Natural killer cell (primary cell): ENCODE results near the gene EPB41L3. TPM values are rescaled to one million over a fixed set of nuclear protein-coding genes. Genes with fewer than 3 reads are reported as not detected.

Source experiments
- ATAC-seq, 3 donors: fragments of 150-1000 bp in 2 of 3; fragments of 200-7000 bp in 1 of 3; cut with Tn5 transposase; 1 replicate in 1 of 3; 2 replicates in 2 of 3; pipeline ENCODE4 v1.10.0; 2021; ENCODE audit warnings: mild to moderate bottlenecking in 2 of 3, moderate library complexity in 2 of 3
- DNase-seq, 2 donors: peaks; one replicate each; pipeline versions ENCODE4 v3.0.0 to v3.0.0-alpha.2; 2013 to 2021; ENCODE audit warnings: mixed read lengths in 1 of 2
- H3K27ac ChIP-seq: one replicate; pipeline ENCODE4 v1.5.1; 2013; ENCODE audit warnings: mild to moderate bottlenecking, low read length
- H3K27me3 ChIP-seq: one replicate; pipeline ENCODE4 v1.6.1; 2013; ENCODE audit warnings: low read length; ENCODE audit not compliant: control insufficient read depth, insufficient read depth
- H3K36me3 ChIP-seq: one replicate; pipeline ENCODE4 v1.6.1; 2013; ENCODE audit warnings: low read length; ENCODE audit not compliant: control insufficient read depth, insufficient read depth
- H3K4me1 ChIP-seq: one replicate; pipeline ENCODE4 v1.6.1; 2013; ENCODE audit warnings: low read length; ENCODE audit not compliant: control insufficient read depth, insufficient read depth
- H3K4me3 ChIP-seq: one replicate; pipeline ENCODE4 v1.5.1; 2013; ENCODE audit warnings: low read length
- H3K9me3 ChIP-seq: one replicate; pipeline ENCODE4 v1.6.1; 2013; ENCODE audit warnings: low read length; ENCODE audit not compliant: control insufficient read depth, insufficient read depth
- H3K27ac Mint-ChIP-seq, 2 donors: one replicate each; pipeline ENCODE4 v1.8.0; 2022; ENCODE audit warnings: mild to moderate bottlenecking in 2 of 2, mixed read lengths in 2 of 2, moderate library complexity in 1 of 2
- H3K27me3 Mint-ChIP-seq, 2 donors: one replicate each; pipeline ENCODE4 v1.8.0; 2022; ENCODE audit warnings: low read depth in 2 of 2, mixed read lengths in 2 of 2
- H3K36me3 Mint-ChIP-seq: one replicate; pipeline ENCODE4 v1.8.0; 2022; ENCODE audit warnings: mixed read lengths
- H3K4me1 Mint-ChIP-seq, 2 donors: one replicate each; pipeline ENCODE4 v1.8.0; 2022; ENCODE audit warnings: mixed read lengths in 2 of 2
- H3K4me3 Mint-ChIP-seq: one replicate; pipeline ENCODE4 v1.8.0; 2022; ENCODE audit warnings: mild to moderate bottlenecking, moderate library complexity, mixed read lengths
- H3K9me3 Mint-ChIP-seq, 2 donors: one replicate each; pipeline ENCODE4 v1.8.0; 2022; ENCODE audit warnings: mixed read lengths in 2 of 2
- WGBS: methylation state at CpG from one replicate; pipeline ENCODE4 v1.1.7; 2013; ENCODE audit warnings: missing lambda C conversion rate; ENCODE audit not compliant: insufficient coverage; 5-methylcytosine and 5-hydroxymethylcytosine counted together
- intact Hi-C: fragments of 100-400 bp; cut with micrococcal nuclease; formaldehyde crosslinking; loops from one replicate; pipeline ENCODE4 v1.14.2; 2022
- total RNA-seq, 4 donors: library from RNA; stranded (reverse); fragments of 120-200 nt in 1 of 4; gene quantifications; one replicate each; pipeline versions ENCODE4 v1.2.3 to v1.2.4, GENCODE V29; 2013 to 2022
- TF ChIP-seq, protein P1 (sequence below): fragments of 200-600 bp; IDR thresholded peaks from one replicate; pipeline ENCODE4 v1.8.0; 2022; ENCODE audit warnings: antibody characterized with exemption

EPB41L3 gene
- total RNA-seq, 3 donors from 2014 or later (not counting 1 experiment from before 2014, with no cell fraction given), result 3.3 to 6.0 (median 4.4) TPM

DNA sequence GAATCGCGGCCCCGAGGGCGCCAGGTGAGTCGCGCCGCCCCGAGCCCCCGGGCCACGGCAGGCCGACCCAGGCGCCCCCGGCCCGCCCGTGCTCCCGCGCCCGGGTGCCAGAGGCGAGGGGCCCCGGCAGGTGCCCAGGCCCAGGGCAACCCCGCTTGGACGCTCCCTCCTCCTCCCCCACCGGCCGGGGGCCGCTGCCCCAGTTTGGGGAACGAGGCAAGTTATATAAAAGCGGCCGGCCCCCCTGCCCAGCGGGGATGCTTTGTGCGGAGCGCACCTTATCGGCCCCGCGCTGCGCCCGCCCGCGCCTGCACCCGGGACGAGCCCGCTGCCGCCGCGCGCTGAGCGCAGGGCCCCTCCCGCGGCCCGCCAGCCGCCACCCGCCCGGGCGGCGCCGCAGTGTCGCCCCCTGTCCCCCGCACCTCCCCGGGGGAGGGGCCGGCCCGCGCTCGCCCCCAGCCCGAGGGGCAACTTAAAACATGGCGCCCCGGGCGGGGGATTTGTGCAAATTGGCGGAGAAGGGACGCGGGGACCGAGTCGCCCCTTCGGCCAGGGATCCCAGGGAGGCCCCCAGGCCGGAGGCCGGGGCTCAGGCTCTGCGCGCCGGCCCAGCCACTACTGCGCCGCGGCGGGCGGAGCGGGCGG is 639 bp downstream of the EPB41L3 start:
- H3K4me3 Mint-ChIP-seq, result no peak overlapping the region
- H3K36me3 ChIP-seq, result no peaks in the 10 kb centered on the region
- peaks cover 35 to 61% of the 10 kb centered on the region in 2 donors for H3K27me3 Mint-ChIP-seq
- no peaks in the 10 kb centered on the region for H3K4me1 ChIP-seq
- ATAC-seq, result no peak
- H3K27me3 ChIP-seq, result peaks cover 2% of the 10 kb centered on the region
- no peak overlapping the region for H3K27ac ChIP-seq
- H3K36me3 Mint-ChIP-seq, result no peaks in the 10 kb centered on the region
- intact Hi-C loops, result no loop called here
- H3K27ac Mint-ChIP-seq, result no peak overlapping the region
- no peaks in the 10 kb centered on the region for H3K9me3 ChIP-seq
- no peak overlapping the region for H3K4me3 ChIP-seq
- H3K4me1 Mint-ChIP-seq, result no peaks in the 10 kb centered on the region
- WGBS, result 2% methylated on average over 84 of the region's 84 CpGs
- TF ChIP-seq, protein P1, sequence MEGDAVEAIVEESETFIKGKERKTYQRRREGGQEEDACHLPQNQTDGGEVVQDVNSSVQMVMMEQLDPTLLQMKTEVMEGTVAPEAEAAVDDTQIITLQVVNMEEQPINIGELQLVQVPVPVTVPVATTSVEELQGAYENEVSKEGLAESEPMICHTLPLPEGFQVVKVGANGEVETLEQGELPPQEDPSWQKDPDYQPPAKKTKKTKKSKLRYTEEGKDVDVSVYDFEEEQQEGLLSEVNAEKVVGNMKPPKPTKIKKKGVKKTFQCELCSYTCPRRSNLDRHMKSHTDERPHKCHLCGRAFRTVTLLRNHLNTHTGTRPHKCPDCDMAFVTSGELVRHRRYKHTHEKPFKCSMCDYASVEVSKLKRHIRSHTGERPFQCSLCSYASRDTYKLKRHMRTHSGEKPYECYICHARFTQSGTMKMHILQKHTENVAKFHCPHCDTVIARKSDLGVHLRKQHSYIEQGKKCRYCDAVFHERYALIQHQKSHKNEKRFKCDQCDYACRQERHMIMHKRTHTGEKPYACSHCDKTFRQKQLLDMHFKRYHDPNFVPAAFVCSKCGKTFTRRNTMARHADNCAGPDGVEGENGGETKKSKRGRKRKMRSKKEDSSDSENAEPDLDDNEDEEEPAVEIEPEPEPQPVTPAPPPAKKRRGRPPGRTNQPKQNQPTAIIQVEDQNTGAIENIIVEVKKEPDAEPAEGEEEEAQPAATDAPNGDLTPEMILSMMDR, result no peak
- peak in 1 of 2 donors; percentile 3 for DNase-seq
- no peaks in the 10 kb centered on the region for H3K9me3 Mint-ChIP-seq

DNA sequence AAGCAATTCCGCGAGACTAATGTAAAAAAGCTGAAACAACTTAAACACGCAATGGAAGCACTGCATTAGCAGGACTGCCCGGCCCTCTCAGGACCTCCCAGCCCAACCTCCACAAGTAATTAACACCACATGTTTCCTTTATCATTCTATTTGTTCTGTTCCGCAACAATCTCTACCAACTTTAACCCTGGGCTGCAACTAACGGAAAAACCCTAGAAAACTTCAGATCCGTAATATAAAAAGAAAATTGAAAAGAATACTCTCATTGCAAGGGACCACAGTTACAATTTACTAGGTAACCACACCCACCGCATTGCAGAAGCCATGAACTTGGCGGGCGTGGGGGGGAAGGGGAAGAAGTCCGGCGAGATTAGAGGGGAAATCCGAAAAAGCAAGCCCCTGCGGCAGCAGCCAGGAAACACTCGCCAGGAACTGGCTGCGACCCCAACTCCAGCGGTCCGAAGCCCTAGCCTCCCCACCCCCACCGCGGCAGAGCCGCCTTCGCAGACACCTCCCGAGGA is 1.2 kb downstream of the EPB41L3 start:
- H3K27ac Mint-ChIP-seq, result no peak overlapping the region
- peaks cover 35 to 60% of the 10 kb centered on the region in 2 donors for H3K27me3 Mint-ChIP-seq
- no peaks in the 10 kb centered on the region for H3K4me1 ChIP-seq

DNA sequence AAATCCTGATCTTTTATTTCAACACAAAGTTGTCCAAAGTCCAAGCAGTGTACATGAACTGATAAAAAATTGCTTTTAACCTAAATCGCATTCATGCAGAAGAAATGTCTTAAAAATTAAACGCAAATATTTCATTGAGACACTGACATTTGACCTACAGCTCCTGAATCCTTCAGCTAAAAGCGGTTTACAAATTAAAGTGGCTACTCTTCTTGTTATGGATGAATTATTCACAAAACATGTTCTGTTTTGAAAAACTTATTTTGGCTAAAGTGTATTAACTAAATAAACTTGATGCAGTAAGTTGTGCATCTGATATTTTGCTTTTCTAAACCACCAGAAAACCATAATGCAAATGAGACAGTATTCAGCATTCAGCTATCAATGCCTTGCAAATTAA is 2.2 kb downstream of the EPB41L3 start:
- TF ChIP-seq, protein P1, result no peak
- Histone ChIP-seq H3K4me3 (no peak overlapping the region), H3K27me3 (peaks cover 2% of the 10 kb centered on the region), H3K9me3 (no peaks in the 10 kb centered on the region), H3K36me3 (no peaks in the 10 kb centered on the region), H3K27ac (no peak overlapping the region), H3K4me1 (no peaks in the 10 kb centered on the region)
- Mint-ChIP-seq H3K9me3 (no peaks in the 10 kb centered on the region), H3K4me3 (no peak overlapping the region), H3K27me3 (peaks cover 28 to 50% of the 10 kb centered on the region in 2 donors), H3K4me1 (no peaks in the 10 kb centered on the region), H3K36me3 (no peaks in the 10 kb centered on the region), H3K27ac (no peak overlapping the region)
- 100% methylated on average over 2 of the region's 3 CpGs for WGBS
- intact Hi-C loops, result no loop called here
- ATAC-seq, result no peak
- no peak for DNase-seq

More for the DNA sequence above, 1.2 kb downstream of the EPB41L3 start:
- intact Hi-C loops, result no loop called here
- no peak overlapping the region for H3K4me3 Mint-ChIP-seq
- H3K9me3 ChIP-seq, result no peaks in the 10 kb centered on the region
- ATAC-seq (no peak), DNase-seq (peak in 1 of 2 donors; percentile 9)
- H3K27ac ChIP-seq, result no peak overlapping the region
- 10% methylated on average over 19 of the region's 23 CpGs for WGBS
- H3K4me1 Mint-ChIP-seq, result no peaks in the 10 kb centered on the region
- H3K9me3 Mint-ChIP-seq, result no peaks in the 10 kb centered on the region
- TF ChIP-seq, protein P1, result no peak
- H3K27me3 ChIP-seq, result peaks cover 2% of the 10 kb centered on the region
- H3K4me3 ChIP-seq, result no peak overlapping the region
- no peaks in the 10 kb centered on the region for H3K36me3 Mint-ChIP-seq
- H3K36me3 ChIP-seq, result no peaks in the 10 kb centered on the region

DNA sequence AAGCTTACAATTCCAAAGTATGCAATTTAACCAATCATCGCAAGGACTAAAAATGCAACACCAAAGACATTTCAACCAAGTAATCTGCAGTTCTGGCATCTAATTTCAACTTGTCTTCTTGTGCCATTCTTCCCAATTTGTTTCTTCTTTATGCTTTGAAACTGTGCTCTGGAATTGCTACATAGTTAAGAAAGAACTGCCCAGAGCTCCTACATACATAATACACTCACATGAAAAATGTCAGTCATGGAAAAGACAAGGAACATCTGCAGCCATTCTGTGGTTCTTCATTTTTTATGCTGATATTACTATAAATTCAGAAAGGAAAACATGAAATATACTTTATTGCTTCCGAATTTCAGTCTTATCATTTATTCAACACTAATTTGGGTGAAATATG is 4.4 kb downstream of the EPB41L3 start:
- WGBS, result 100% methylated on average over 1 of the region's 2 CpGs

More for the DNA sequence above, 4.4 kb downstream of the EPB41L3 start:
- no peaks in the 10 kb centered on the region for H3K9me3 Mint-ChIP-seq
- H3K4me1 Mint-ChIP-seq, result no peaks in the 10 kb centered on the region
- Histone ChIP-seq H3K27me3 (no peaks in the 10 kb centered on the region), H3K9me3 (no peaks in the 10 kb centered on the region), H3K4me1 (no peaks in the 10 kb centered on the region), H3K4me3 (no peak overlapping the region), H3K36me3 (no peaks in the 10 kb centered on the region), H3K27ac (no peak overlapping the region)
- DNase-seq, result no peak
- TF ChIP-seq, protein P1, result no peak
- intact Hi-C loops, result no loop called here
- H3K36me3 Mint-ChIP-seq, result no peaks in the 10 kb centered on the region
- H3K27me3 Mint-ChIP-seq, result peaks cover 19 to 37% of the 10 kb centered on the region in 2 donors
- H3K27ac Mint-ChIP-seq, result no peak overlapping the region
- H3K4me3 Mint-ChIP-seq, result no peak overlapping the region
- no peak for ATAC-seq
